OCI-LY7 (cell line): ENCODE data around the gene TCP11.

Experiments
- CTCF ChIP-seq: fragments of 200-600 bp; sonication (generic); conservative IDR thresholded peaks from 2 replicates; pipeline ENCODE4 v1.5.1; 2014; ENCODE audit warnings: mild to moderate bottlenecking, antibody characterized with exemption, low read length, moderate library complexity, mixed read lengths
- EZH2phosphoT487 ChIP-seq: fragments of 200-600 bp; sonication (generic); IDR thresholded peaks from 2 replicates; pipeline ENCODE4 v1.6.1; 2018; ENCODE audit warnings: low read depth, borderline replicate concordance, mild to moderate bottlenecking, mixed run types, antibody characterized with exemption, low read length, moderate library complexity, mixed read lengths

- TF ChIP-seq CTCF: no peak
- TF ChIP-seq EZH2phosphoT487: no peak
Observed at GRCh38 chr6:35120746-35121145, 20.4 kb downstream of the TCP11 start.
